ENCODE measurements around the gene STXBP6.
"Not testable (repeated sequence)": the region's sequence is repeated elsewhere in the genome, so short reads cannot be mapped to it uniquely, and the experiment has no call there.

STXBP6 gene

DNA sequence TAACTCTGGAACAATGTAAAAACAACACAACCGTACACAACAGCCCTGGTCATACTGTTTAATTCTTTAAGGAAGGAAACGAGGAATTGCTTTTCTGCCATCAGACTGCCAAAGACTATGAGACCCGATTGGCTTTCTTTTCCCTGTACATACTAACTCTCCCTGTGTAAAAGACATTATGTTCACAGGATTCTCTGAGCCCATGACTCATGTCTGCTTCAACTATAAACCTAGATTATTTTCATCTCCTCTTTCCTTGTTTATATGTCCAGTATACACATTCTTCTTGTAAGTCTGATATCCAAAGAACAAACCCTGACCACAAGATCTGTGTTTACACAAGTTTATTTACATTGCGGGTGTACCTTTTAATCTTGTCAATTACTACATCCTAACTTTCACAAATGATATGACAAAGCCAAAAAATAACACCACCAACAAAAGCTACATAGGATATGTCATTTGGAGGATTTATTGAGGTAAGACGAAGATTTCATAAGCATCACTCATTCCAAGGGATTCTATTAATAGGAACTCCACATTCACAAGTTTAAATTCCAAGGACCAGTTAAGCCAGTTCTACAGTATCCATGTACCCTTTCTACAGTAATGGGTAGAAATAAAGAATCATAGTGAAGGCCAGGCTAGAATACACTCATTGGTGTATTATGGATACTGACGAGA lies 67.3 kb downstream of the STXBP6 start:
- DNase-seq = no peak

DNA sequence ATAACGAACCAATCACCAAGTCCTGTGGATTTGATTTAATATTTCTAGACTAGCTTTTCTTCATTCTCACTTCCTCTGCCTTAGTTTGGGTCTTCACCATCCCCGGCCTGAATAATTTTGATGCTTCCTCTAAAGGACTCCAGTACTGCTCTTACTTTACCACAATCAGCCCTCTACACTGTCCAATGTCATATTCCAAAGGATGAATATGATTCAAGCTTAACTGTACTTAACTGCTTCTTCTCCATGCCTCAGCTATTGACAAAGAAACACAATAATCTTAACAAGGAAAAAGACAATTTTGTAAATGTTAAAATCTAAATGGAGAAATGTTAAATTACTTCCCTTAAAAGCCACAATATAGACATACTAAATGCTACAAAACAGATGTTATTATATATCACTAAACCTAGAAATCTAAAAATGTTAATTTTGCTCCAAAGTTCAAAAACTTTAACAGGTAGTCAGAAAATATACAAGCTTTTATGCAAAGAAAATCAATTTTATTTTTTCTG lies 70.2 kb downstream of the STXBP6 start:
- DNase-seq = no peak

GRCh38 chr14:24978862-24979724 lies 70.9 kb downstream of the STXBP6 start:
- DNase-seq = no peak

DNA sequence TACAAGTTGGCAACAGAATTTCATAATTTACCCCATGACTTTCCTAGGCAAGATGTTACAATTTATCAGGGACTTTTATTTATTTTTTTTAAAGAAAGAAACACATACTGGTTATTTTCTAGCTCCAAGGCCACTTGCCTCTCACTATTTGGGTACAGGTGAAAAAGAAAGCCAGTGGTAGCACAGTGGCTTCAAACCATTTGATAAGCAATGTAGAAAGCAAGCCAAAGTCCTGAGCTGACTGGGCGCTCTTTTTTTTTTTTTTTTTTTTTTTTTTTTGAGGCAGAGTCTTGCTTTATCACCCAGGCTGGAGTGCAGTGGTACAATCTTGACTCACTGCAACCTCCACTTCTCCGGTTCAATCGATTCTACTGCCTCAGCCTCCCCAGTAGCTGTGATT lies 73.3 kb downstream of the STXBP6 start:
- DNase-seq = no peak

- no peak for DNase-seq
Measured at GRCh38 chr14:24975393-24975792, 74.6 kb downstream of the STXBP6 start.

DNA sequence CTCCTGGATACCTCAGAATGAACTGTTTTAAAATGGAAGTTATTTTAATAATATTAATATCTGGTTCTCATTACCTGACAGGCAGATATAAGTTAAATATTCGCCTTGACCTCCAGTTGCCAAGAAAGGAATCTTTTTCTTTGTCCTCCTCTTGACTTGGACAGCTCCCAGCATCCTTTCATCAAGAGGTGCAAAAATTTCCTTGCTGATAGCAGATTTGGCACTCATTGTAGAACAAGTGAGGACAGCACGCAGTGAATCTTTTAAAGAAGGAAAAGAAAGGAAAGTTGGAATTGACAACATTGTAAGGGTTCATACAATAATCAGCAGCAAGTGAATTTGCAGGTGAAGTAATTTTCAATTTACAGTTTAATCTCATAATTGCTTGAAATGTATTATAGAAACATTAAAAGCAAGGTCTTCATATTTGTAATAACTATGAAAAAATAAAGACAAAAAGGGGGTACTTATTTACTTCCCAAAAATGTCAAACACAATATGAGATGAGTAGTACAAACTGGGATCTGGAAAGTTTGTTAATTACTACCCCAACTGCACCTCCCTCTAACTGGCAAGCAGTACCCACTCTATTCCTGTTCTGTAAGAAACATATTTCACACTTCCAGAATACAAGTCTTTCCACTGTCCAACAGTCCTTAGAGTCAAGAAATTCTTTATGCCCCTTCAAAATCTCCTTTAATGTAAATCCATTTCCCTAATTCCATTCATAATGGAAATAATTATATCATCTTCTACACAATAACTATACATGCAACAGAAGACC lies 75.2 kb downstream of the STXBP6 start:
- no peak for DNase-seq

GRCh38 chr14:24972844-24973243 lies 77.1 kb downstream of the STXBP6 start:
- DNase-seq = no peak

DNA sequence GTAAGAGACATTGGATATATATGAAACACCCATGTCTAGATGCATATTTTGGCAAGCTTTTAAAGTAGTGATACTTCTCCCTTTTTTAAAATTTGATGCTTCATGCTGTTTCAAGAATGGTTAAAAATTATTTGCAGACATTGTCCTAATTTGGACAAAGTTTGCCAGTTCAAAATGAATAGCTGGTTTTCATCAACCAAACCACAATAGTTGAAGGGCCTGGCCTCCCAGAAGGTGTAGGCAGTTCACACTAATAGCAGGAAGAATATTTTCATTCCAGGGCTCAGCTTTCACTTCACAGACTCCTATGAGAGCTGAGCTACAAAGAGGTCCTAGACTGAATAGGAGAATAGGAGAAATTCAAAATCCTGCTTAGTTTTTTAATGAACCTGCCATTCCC lies 78.7 kb downstream of the STXBP6 start:
- DNase-seq = no peak

DNA sequence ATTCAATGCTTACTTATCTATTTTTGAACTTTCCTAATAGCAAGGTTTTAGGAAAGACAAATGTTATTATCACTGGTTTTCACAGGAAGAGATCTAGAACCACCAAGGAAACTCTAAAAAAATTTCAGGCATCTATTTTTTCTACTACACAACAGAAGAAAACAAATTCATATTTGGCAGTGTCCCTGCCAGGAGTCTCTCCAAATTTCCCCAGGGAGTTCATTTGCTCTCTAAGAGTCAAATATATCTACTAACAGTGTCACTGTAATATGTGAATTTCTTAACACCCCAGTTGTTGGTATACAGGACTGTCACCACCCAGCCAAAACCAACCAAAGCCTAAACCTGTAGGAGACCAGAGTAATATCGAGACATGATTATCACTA lies 83.4 kb downstream of the STXBP6 start:
- DNase-seq = no peak

GRCh38 chr14:24965934-24966578 lies 83.9 kb downstream of the STXBP6 start:
- no peak for DNase-seq

DNA sequence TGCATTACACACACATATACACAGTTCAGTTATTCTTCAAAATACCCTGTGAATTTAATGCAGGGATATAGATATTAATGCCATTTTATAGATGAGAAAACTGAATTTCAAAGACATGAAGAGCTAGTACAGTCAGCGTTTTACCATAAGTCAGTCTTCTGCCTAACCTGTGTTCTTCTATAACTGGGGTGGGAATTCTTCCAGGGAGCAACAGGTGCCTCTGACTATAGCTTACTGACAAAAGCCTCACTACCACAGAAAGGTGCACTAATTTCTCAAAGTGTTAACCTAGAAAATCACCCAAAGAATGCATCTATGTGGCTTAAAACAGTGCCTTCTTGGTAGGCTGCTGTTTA lies 84.4 kb downstream of the STXBP6 start:
- no peak for DNase-seq

- no peak for DNase-seq
Measured at GRCh38 chr14:24964591-24964990, 85.4 kb downstream of the STXBP6 start.

GRCh38 chr14:24964048-24964447 lies 85.9 kb downstream of the STXBP6 start:
- no peak for DNase-seq

DNA sequence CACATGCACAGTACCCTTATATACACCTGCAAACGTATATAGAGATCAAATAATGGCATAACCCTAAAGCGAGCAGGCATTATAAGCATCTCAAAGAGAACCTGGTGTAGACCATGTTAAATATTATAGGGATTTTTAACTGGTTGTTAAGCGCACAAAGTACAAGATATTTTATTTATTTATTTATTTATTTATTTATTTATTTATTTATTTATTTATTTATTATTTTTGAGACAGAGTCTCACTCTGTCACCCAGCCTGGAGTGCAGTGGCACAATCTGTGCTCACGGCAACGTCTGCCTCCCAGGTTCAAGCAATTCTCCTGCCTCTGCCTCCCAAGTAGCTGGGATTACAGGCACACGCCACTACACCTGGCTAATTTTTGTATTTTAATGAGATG lies 87.8 kb downstream of the STXBP6 start:
- DNase-seq = not testable (repeated sequence)

- DNase-seq = no peak
Measured at GRCh38 chr14:24960816-24961215, 89.1 kb downstream of the STXBP6 start.

DNA sequence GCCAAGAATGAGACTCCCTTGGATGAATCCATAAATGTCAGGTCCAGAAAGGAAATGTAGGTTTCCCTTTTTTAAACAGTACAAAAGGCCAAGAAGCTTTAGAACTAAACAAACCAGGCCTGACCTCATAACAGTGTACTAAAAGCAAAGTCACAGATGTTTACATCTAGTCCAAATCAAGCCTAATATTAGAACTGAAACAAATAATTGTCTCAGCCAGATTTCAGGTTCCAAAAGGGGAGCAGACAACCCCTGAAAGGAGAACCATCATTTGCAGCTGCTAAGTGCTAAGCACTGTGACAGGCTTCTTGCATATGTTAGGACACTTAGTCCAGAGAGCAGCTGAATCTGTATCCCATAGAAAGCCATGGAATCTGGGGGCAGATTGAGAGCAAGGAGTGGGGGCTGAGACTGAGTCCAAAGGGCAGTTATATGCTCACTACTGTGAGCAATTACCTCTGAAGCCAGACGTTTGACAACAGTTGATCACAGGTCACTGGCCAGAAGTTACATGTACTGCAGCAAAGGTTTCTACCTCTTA lies 90.1 kb downstream of the STXBP6 start:
- DNase-seq = no peak

DNA sequence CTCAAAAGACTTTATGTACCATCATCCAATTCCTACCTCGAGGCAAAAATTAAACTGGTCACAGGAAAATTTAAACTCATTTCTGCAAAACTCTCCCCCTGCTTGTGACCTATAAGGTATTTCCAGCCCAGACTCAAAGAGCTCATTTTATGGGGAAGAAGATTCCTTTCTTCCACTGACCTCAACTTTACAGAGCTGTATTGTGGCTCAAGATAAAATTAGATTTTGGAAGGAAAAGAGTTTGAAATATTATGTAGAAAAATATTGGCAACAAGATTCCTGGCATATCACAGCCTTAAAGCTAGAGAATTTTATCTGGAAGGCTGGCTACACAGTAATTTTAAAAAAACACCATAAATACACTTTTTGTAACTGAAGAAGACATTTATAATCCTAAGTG lies 91.7 kb downstream of the STXBP6 start:
- no peak for DNase-seq

GRCh38 chr14:24957814-24958213 lies 92.1 kb downstream of the STXBP6 start:
- DNase-seq = no peak

DNA sequence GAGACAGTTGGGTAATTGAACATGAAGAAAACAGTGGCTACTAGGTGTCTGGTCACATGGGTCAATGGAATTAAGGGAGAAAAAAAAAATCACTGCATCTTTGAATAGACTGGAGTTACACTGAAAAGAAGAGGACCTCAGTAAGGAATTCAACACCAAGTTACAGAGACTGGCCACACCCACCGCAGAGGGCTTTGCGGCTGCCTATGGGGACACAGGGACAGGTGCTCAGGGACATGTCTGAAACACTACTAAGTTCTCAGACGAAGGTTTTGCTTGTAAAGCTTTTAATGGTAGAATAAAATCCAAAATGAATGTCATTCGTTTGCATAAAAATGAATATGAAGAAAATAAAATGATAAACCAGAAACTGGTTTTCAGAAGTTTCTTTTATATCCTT lies 93.8 kb downstream of the STXBP6 start:
- no peak for DNase-seq

DNA sequence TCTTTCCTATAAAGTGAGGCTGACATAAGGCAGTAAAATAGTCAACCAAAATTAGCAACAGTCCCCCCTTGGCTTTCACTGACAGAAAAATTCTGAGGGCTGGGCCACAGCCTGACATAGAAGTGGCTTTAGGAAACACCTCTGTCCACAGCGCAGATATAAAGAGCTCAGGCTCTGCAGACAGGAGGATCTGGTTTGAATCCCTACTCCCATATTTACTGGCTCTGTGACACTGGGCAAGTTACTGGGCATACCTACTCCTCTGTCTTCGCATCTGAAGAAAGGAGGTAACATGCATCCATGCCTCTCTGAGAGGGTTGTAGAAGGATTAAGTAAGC lies 95.3 kb downstream of the STXBP6 start:
- DNase-seq = no peak

DNA sequence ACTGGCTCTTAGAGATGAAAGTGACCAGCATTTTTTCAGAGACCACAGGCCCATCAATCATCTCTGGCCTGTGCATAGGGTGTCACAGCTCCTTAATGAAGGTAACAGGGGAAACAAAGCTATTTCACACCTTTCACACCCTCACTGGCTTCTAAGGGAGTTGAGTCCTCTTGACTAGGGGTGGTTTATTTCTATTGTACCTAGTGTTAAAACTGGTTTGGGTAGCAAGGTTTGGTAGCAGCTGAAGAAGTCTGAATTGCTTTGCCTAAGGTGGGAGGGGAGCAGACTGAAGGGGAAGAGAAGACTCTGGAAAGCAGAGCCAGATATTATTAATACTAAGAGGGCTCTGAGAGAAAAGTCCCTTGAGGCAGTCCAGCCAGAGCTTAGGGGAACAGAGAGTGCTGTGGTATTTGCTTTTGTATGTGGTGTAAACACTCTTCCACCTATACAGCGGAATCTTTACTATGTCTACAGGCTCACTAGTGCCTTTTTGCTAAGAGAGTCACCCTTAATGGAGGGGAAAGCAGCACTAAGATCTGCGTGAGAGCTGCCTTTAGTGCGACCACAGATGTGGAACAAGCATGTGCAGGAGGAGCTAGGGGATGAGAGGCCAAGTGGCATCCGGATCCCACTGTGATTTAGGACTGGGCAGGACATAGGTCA lies 95.8 kb downstream of the STXBP6 start:
- no peak for DNase-seq
